Activated effector memory CD4-positive, alpha-beta T cell treated with anti-CD3 and anti-CD28 coated beads, Interleukin-2, amount 50 U/mL, for 16 hours (primary cell): ENCODE measurements around the gene TBC1D1.
A peak's percentile ranks its signal among the peaks of the same experiment; 100 is the strongest.
"Not testable (repeated sequence)": the region's sequence is repeated elsewhere in the genome, so short reads cannot be mapped to it uniquely, and the experiment has no call there.

ENCODE experiments used
- DNase-seq: peaks from one replicate; pipeline ENCODE4 v3.0.0-alpha.2; 2020

Gene TBC1D1

DNA sequence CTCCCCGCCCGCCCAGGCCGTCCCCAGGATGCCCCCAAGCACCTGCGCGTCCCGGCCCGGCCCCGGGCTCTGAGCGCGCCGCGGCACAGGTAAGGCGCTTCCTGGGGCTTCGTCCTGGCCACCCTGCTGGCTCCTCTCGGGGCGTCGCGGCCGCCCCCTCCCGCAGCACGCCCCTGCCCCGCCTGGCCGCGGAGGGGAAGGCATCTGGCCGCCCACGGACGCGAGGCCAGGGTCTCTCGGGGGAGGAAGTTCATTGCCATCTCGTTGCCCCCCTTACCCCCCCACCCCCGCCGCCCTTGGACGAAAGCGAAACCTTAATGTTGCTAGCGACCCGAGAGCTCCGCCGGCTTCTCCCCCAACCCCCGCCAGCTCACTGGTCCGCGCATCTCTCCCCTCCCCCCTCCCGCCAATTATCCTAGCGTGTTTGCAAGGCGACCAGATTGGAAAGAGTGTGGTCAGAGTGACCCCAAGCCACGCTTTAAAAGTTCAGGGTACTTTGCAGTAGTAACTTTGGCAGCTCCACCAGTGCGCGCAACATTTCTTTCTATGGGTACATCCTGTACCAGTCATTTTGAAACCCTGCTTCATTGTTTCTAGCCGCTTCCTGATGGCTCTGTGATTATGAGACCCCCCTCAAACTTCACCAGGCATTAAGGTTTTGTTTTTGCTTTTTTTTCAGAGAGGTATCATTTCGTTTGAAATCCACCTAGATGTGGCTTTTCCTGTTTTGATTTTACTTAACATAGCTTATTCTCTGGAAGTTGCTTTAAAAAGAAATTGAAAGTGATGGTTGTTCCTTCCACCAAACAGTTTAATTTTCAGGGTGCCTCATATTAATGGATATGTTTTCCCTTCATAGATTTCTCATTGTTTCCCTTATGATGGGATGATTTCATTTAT lies 626 bp downstream of the TBC1D1 start:
- DNase-seq: peak; percentile 84

DNA sequence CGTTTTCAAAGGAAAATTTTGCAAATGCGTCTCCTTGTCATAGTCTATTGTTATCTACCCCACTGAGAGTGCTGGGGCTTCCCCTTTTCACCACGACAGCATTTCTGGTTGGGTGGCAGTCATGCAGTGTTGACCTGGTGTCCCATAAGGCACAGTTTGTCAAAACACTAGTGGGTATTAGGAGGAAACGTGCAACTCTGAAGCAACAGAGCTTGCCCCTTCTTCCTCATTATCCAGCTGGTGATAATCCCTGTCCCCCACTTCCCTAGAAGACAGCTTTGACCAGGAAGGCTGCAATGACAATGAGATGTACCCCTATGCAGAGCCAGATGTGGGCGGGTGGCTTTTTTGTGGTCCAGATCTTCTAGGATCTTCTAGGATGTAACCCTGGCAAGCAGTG lies 1.8 kb downstream of the TBC1D1 start:
- peak; percentile 81 for DNase-seq

- no peak for DNase-seq
These were observed 2.3 kb downstream of the TBC1D1 start for GRCh38 chr4:37893164-37893563.

GRCh38 chr4:37895271-37895670 lies 4.4 kb downstream of the TBC1D1 start:
- no peak for DNase-seq

GRCh38 chr4:37896206-37896860 lies 5.4 kb downstream of the TBC1D1 start:
- no peak for DNase-seq

GRCh38 chr4:37902212-37902611 lies 11.3 kb downstream of the TBC1D1 start:
- no peak for DNase-seq

DNA sequence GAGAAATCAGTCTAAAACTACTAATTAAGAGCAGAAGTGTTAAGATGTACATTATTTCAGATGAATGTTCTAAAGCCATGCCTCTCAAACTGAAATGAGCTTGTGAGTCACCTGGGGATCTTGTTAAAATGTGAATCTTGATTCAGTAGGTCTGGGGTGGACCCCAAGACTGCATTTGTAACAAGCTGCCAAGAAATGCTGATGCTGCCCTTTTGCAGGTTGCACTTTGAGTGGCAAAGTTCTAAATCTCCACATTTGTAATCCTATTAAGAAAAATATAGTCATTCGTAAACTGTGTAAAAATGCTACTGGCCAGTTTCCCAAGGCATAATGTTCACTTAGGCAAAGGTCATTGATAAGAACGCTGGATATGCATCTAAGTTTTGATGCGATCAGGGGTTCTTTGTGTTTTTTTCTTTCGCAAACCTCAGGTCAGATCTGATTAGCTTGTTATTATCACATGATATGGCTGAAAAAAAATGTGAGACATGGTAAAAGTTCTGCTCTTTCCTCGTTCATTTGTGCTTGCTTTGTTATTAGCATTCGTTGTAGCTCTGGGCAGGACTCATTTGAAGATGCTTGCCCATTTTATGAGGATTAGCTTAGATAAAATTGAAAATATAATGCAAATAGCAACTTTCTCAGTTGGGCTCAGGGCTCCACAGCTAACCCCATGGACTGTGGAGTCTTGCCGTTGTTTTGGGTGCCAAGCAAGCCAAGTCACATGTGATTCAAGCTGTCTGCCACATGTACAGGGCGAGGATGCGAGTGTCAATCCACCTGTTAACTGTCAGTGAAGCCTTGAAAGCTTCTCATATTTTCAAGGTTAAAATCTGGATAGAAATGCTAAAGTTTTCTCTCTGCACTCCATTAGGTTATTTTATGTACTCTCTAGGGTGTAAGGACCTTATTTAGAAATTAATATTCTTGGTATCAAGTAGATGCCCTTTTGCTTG lies 12.1 kb downstream of the TBC1D1 start:
- no peak for DNase-seq

DNA sequence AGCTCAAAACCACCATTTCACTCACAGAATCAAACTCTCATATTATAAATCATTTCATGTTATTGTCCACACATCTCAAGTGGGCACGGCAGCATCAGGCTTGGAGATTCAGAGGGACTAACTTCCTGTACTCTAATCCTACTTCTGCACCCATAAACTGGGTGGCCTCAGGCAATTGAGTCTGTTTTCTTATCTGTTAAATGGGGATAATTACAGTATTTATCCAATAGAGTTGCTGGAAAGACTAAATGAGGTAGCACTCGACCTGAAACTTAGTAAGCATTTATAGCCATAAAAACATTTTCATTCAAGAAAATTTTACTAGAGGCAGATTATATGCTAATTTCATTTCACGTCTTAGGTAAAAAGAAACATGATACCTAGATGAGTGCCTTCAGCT lies 13.0 kb downstream of the TBC1D1 start:
- no peak for DNase-seq

- DNase-seq: no peak
These were observed 13.9 kb downstream of the TBC1D1 start for GRCh38 chr4:37904824-37905223.

DNA sequence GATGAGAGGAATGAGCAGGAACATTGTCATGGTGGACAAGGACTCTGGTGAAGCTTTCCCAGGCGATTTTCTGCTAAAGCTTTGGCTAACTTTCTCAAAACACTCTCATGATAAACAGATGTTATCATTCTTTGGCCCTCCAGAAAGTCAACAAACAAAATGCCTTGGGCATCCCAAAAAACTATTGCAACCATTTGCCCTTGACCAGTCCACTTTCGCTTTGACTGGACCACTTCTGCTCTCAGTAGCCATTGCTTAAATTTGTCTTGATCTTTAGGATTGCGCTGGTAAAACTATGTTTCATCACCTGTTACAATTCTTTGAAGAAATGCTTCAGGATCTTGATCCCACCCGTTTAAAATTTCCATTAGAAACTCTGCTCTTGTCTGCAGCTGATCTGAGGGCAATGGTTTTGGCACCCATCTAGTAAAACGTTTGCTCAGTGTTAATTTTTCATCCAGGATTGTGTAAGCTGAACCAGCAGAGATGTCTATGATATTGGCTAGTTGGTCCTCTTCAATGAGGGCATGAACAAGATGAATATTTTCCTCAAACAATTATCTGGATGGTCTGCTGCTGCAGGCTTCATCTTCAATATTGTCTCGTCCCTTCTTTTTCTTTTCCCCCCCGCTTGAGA lies 14.8 kb downstream of the TBC1D1 start:
- DNase-seq: no peak

- DNase-seq: no peak
These were observed 17.8 kb downstream of the TBC1D1 start for GRCh38 chr4:37908488-37909331.

- DNase-seq: no peak
These were observed 18.6 kb downstream of the TBC1D1 start for GRCh38 chr4:37909332-37910090.

- no peak for DNase-seq
These were observed 19.2 kb downstream of the TBC1D1 start for GRCh38 chr4:37910091-37910486.

DNA sequence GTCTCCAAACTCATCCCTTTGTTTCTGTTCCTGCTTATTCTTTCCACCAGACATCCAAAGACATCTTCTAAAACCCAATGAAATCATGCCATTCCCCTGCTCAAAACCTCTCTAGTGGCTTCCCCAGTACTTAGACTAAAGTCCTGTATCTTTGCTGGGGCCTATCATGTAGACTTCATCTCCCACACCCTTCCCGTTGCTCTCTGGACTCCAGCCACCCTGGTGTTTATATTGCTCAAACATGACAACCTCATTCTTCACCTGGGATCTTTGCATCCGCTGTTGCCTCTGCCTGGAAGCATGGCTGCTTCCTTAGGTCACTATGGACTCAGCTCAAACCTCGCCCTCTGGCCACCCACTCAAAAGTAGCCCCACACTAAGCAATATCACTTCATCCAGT lies 23.7 kb downstream of the TBC1D1 start:
- DNase-seq: no peak

- DNase-seq: no peak
These were observed 26.5 kb downstream of the TBC1D1 start for GRCh38 chr4:37917388-37917787.

GRCh38 chr4:37918653-37919052 lies 27.8 kb downstream of the TBC1D1 start:
- DNase-seq: no peak

DNA sequence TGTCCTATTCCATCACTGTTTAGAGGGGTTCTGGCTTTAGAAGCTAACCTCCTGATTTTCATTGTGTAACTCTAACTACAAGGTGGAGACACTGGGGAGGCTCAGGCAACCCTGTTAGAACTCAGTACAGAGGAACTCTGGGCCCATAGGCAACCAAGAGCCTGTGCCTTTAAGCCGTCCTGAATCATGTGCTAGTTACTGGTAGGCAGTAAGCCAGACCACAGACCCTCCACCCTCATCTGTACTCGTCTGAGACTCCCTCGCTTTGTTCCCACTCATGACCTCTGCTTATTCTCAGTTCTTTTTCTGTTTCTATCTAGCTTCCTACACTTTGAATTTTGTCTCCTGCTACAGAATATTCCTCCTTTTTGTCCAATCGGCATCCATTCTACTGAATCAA lies 31.4 kb downstream of the TBC1D1 start:
- DNase-seq: no peak

DNA sequence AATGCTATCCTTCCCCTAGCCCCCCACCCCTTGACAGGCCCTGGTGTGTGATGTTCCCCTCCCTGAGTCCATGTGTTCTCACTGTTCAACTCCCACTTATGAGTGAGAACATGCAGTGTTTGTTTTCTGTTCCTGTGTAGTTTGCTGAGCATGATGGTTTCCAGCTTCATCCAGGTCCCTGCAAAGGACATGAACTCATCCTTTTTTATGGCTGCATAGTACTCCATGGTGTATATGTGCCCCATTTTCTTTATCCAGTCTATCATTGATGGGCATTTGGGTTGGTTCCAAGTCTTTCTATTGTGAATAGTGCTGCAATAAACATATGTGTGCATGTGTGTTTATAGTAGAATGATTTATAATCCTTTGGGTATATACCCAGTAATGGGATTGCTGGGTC lies 32.2 kb downstream of the TBC1D1 start:
- not testable (repeated sequence) for DNase-seq

DNA sequence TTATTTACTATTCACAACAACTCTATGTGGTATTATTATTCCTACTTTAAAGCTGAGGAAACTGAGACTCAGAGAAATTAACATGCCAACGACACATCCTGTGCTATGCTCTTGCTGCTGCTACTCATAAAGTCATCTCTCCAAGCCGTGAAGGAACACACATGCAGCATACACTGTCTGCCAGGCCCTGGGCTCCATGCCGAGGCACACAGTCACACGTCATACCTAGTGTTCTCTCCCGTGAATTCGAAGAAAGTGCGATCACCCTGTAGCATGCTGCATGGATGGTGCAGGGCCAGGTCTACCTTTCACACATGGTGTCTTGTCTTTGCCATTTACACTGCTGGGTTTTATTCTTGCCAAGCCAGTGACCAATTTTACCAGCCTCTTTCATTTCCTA lies 34.1 kb downstream of the TBC1D1 start:
- no peak for DNase-seq

DNA sequence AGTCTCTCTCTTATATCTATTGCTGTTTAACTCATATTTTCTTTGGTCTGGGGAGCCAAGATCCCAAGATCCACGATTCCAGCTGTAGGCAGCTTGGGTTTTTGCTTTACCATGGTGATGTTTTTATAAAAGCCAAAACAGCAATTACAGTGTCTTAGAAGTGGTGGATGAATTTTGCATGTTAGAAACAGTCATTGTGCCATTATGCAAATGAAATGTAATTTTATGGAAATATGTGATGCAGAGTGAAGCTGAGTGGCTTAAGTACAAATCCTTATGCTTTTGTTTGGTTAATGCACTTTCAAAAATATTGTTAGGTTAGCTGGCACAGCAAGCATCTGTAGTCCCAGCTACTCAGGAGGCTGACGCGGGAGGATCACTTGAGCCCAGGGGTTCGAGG lies 36.5 kb downstream of the TBC1D1 start:
- DNase-seq: no peak
